Activated CD4-positive, alpha-beta memory T cell treated with anti-CD3 and anti-CD28 coated beads for 36 hours (primary cell): Measurements from ENCODE around the gene IFITM5. TPM values are rescaled to one million over a fixed set of nuclear protein-coding genes. Genes with fewer than 3 reads are reported as not detected.

Experiments
- CTCF ChIA-PET: fragments of 350-600 bp; sonication (Branson Sonifier 250); formaldehyde crosslinking; loops from one replicate; lab custom pipeline; 2021; ENCODE audit warnings: antibody characterized with exemption, inconsistent platforms; lab: Charles Lee
- POLR2A ChIA-PET: fragments of 350-600 bp; sonication (Branson Sonifier 250); formaldehyde crosslinking; loops from one replicate; lab custom pipeline; 2021; ENCODE audit warnings: antibody characterized with exemption; lab: Charles Lee
- DNase-seq: peaks from one replicate; pipeline ENCODE4 v3.0.0-alpha.2; 2020
- H3K27ac Mint-ChIP-seq: one replicate; pipeline ENCODE4 v1.8.0; 2021; ENCODE audit warnings: mixed read lengths
- H3K27me3 Mint-ChIP-seq: one replicate; pipeline ENCODE4 v1.8.0; 2021; ENCODE audit warnings: mixed read lengths
- H3K36me3 Mint-ChIP-seq: one replicate; pipeline ENCODE4 v1.8.0; 2021; ENCODE audit warnings: mixed read lengths
- H3K4me1 Mint-ChIP-seq: one replicate; pipeline ENCODE4 v1.8.0; 2021; ENCODE audit warnings: low read depth, mixed read lengths
- H3K4me3 Mint-ChIP-seq: one replicate; pipeline ENCODE4 v1.8.0; 2021; ENCODE audit warnings: mild to moderate bottlenecking, mixed read lengths
- H3K9me3 Mint-ChIP-seq: one replicate; pipeline ENCODE4 v1.8.0; 2021; ENCODE audit warnings: mixed read lengths
- intact Hi-C: fragments of 100-400 bp; cut with micrococcal nuclease; formaldehyde crosslinking; loops from one replicate; pipeline ENCODE4 v1.15.1; 2023
- total RNA-seq, 2 experiments: library from RNA; stranded (reverse); gene quantifications; one replicate each; pipeline ENCODE4 v1.2.3, GENCODE V29; 2021

IFITM5 gene
- total RNA-seq, 2 experiments from 2014 or later: not detected

GRCh38 chr11:297586-298405, 1.5 kb downstream of the IFITM5 start:
- H3K27me3 Mint-ChIP-seq: peaks cover 5% of the 10 kb centered on the region
- H3K4me1 Mint-ChIP-seq: peaks cover 15% of the 10 kb centered on the region
- CTCF ChIA-PET: no interaction called here
- POLR2A ChIA-PET: no interaction called here
- H3K9me3 Mint-ChIP-seq: no peaks in the 10 kb centered on the region
- H3K4me3 Mint-ChIP-seq: no peak overlapping the region
- intact Hi-C loops: no loop called here
- no peak overlapping the region for H3K27ac Mint-ChIP-seq
- no peaks in the 10 kb centered on the region for H3K36me3 Mint-ChIP-seq
- peak; percentile 49 for DNase-seq

GRCh38 chr11:297051-297585, 2.2 kb downstream of the IFITM5 start:
- no peaks in the 10 kb centered on the region for H3K36me3 Mint-ChIP-seq
- peaks cover 5% of the 10 kb centered on the region for H3K27me3 Mint-ChIP-seq
- H3K9me3 Mint-ChIP-seq: no peaks in the 10 kb centered on the region
- DNase-seq: no peak
- intact Hi-C loops: no loop called here
- H3K4me3 Mint-ChIP-seq: no peak overlapping the region
- H3K27ac Mint-ChIP-seq: no peak overlapping the region
- ChIA-PET CTCF (no interaction called here), POLR2A (no interaction called here)
- H3K4me1 Mint-ChIP-seq: peaks cover 11% of the 10 kb centered on the region

- Mint-ChIP-seq H3K36me3 (no peaks in the 10 kb centered on the region), H3K9me3 (no peaks in the 10 kb centered on the region), H3K4me3 (no peak overlapping the region), H3K27ac (no peak overlapping the region), H3K4me1 (peaks cover 13% of the 10 kb centered on the region), H3K27me3 (peaks cover 5% of the 10 kb centered on the region)
- ChIA-PET POLR2A (no interaction called here), CTCF (no interaction called here)
- intact Hi-C loops: no loop called here
- peak; percentile 9 for DNase-seq
These were observed 2.9 kb downstream of the IFITM5 start for GRCh38 chr11:296171-297050.

- CTCF ChIA-PET: no interaction called here
- POLR2A ChIA-PET: interaction anchor here (0.6 kb wide), 1 partner anchor 276 kb away, joined by 3 read pairs; no protein-coding TSS in a partner anchor
- Mint-ChIP-seq H3K4me1 (peaks cover 17% of the 10 kb centered on the region), H3K9me3 (no peaks in the 10 kb centered on the region), H3K36me3 (no peaks in the 10 kb centered on the region), H3K27me3 (peaks cover 3% of the 10 kb centered on the region), H3K4me3 (no peak overlapping the region), H3K27ac (no peak overlapping the region)
- no peak for DNase-seq
- intact Hi-C loops: no loop called here
These were observed 3.8 kb downstream of the IFITM5 start for GRCh38 chr11:295351-296170.

- H3K27ac Mint-ChIP-seq: no peak overlapping the region
- H3K27me3 Mint-ChIP-seq: peaks cover 1% of the 10 kb centered on the region
- intact Hi-C loops: no loop called here
These were observed 4.5 kb downstream of the IFITM5 start for GRCh38 chr11:294780-295179.

GRCh38 chr11:293852-294661, 5.3 kb downstream of the IFITM5 start:
- no peak overlapping the region for H3K4me3 Mint-ChIP-seq
- intact Hi-C loops: no loop called here

More at GRCh38 chr11:294780-295179, 4.5 kb downstream of the IFITM5 start:
- no peak overlapping the region for H3K4me3 Mint-ChIP-seq
- no peaks in the 10 kb centered on the region for H3K9me3 Mint-ChIP-seq
- no peaks in the 10 kb centered on the region for H3K36me3 Mint-ChIP-seq
- DNase-seq: no peak
- CTCF ChIA-PET: no interaction called here
- POLR2A ChIA-PET: no interaction called here
- peaks cover 16% of the 10 kb centered on the region for H3K4me1 Mint-ChIP-seq

GRCh38 chr11:293271-293851, 6.0 kb downstream of the IFITM5 start:
- intact Hi-C loops: no loop called here
- CTCF ChIA-PET: no interaction called here
- no peak for DNase-seq

More at GRCh38 chr11:293852-294661, 5.3 kb downstream of the IFITM5 start:
- ChIA-PET POLR2A (no interaction called here), CTCF (no interaction called here)
- no peak overlapping the region for H3K27ac Mint-ChIP-seq
- DNase-seq: no peak
- H3K36me3 Mint-ChIP-seq: no peaks in the 10 kb centered on the region
- H3K27me3 Mint-ChIP-seq: no peaks in the 10 kb centered on the region
- H3K4me1 Mint-ChIP-seq: peaks cover 17% of the 10 kb centered on the region
- no peaks in the 10 kb centered on the region for H3K9me3 Mint-ChIP-seq

GRCh38 chr11:292211-293121, 6.9 kb downstream of the IFITM5 start:
- ChIA-PET POLR2A (no interaction called here), CTCF (interaction anchor here (2.0 kb wide), 1 partner anchor 13 kb away, joined by 6 read pairs; no protein-coding TSS in a partner anchor)
- Mint-ChIP-seq H3K4me3 (no peak overlapping the region), H3K27ac (no peak overlapping the region), H3K27me3 (no peaks in the 10 kb centered on the region), H3K4me1 (peaks cover 20% of the 10 kb centered on the region), H3K9me3 (no peaks in the 10 kb centered on the region), H3K36me3 (peaks cover 4% of the 10 kb centered on the region)
- intact Hi-C loops: no loop called here
- no peak for DNase-seq

More at GRCh38 chr11:293271-293851, 6.0 kb downstream of the IFITM5 start:
- no peaks in the 10 kb centered on the region for H3K27me3 Mint-ChIP-seq
- H3K36me3 Mint-ChIP-seq: no peaks in the 10 kb centered on the region
- no peaks in the 10 kb centered on the region for H3K9me3 Mint-ChIP-seq
- peaks cover 17% of the 10 kb centered on the region for H3K4me1 Mint-ChIP-seq
- no peak overlapping the region for H3K27ac Mint-ChIP-seq
- H3K4me3 Mint-ChIP-seq: no peak overlapping the region
- POLR2A ChIA-PET: no interaction called here

- CTCF ChIA-PET: interaction anchor here (1.2 to 2.0 kb wide), 2 partner anchors 12 to 14 kb away, joined by 3 to 6 read pairs; no protein-coding TSS in a partner anchor
- Mint-ChIP-seq H3K4me3 (peak overlapping the region; percentile 7), H3K27me3 (no peaks in the 10 kb centered on the region), H3K36me3 (peaks cover 4% of the 10 kb centered on the region), H3K9me3 (no peaks in the 10 kb centered on the region), H3K27ac (peak overlapping the region; percentile 10), H3K4me1 (peaks cover 24% of the 10 kb centered on the region)
- DNase-seq: no peak
- intact Hi-C loops: no loop called here
- POLR2A ChIA-PET: no interaction called here
These were observed 7.8 kb downstream of the IFITM5 start for GRCh38 chr11:291281-292210.
